Activated CD8-positive, alpha-beta T cell treated with anti-CD3 and anti-CD28 coated beads, Interleukin-2, amount 10 ng/mL, durations not matched to agents 7 days and 5 days (primary cell): ENCODE data around the gene LGALS3BP. TPM values are rescaled to one million over a fixed set of nuclear protein-coding genes. Genes with fewer than 3 reads are reported as not detected.

ENCODE experiments used
- ATAC-seq: fragments of 150-1000 bp; cut with Tn5 transposase; one replicate; pipeline ENCODE4 v1.10.0; 2021; ENCODE audit warnings: moderate library complexity
- CTCF ChIA-PET: fragments of 350-600 bp; sonication (Branson Sonifier 250); formaldehyde crosslinking; loops from one replicate; lab custom pipeline; 2021; ENCODE audit warnings: antibody characterized with exemption; lab: Charles Lee
- POLR2A ChIA-PET: fragments of 350-600 bp; sonication (Branson Sonifier 250); formaldehyde crosslinking; loops from one replicate; lab custom pipeline; 2021; ENCODE audit warnings: antibody characterized with exemption; lab: Charles Lee
- DNase-seq: peaks from one replicate; pipeline ENCODE4 v3.0.0-alpha.2; 2020
- H3K27ac Mint-ChIP-seq: one replicate; pipeline ENCODE4 v1.8.0; 2021; ENCODE audit warnings: mild to moderate bottlenecking, mixed read lengths
- H3K27me3 Mint-ChIP-seq: one replicate; pipeline ENCODE4 v1.8.0; 2021; ENCODE audit warnings: low read depth, mixed read lengths
- H3K36me3 Mint-ChIP-seq: one replicate; pipeline ENCODE4 v1.8.0; 2021; ENCODE audit warnings: low read depth, mixed read lengths
- H3K4me1 Mint-ChIP-seq: one replicate; pipeline ENCODE4 v1.8.0; 2021; ENCODE audit warnings: low read depth, mixed read lengths
- H3K4me3 Mint-ChIP-seq: one replicate; pipeline ENCODE4 v1.8.0; 2021; ENCODE audit warnings: mild to moderate bottlenecking, mixed read lengths
- H3K9me3 Mint-ChIP-seq: one replicate; pipeline ENCODE4 v1.8.0; 2022; ENCODE audit warnings: mixed read lengths; ENCODE audit not compliant: insufficient read depth
- total RNA-seq, 2 experiments: library from RNA; stranded (reverse); gene quantifications; one replicate each; pipeline ENCODE4 v1.2.3, GENCODE V29; 2021

LGALS3BP gene
- total RNA-seq, 2 experiments from 2014 or later, result 172 to 181 TPM

DNA sequence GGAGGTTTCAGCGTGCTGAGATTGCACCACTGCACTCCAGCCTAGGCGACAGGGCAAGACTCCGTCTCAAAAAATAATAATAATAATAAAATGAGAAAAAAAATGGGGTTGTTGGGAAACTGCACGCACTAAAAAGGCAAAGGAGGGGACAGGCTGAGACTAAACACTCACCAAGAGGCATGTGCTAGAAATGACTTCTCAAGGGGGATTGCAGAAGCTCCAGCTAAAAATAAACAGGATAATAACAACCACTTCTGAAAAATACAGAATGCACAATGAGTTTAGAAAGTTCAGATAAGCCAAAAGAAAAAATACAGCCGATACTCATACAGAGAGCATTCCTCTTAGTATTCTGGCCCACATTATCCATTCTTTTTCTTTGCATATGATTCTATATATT lies 39.5 kb downstream of the LGALS3BP start:
- Mint-ChIP-seq H3K27me3 (no peaks in the 10 kb centered on the region), H3K36me3 (no peaks in the 10 kb centered on the region), H3K9me3 (no peaks in the 10 kb centered on the region), H3K27ac (no peak overlapping the region), H3K4me1 (no peaks in the 10 kb centered on the region), H3K4me3 (no peak overlapping the region)
- ChIA-PET POLR2A (no interaction called here), CTCF (interaction anchor here (1.9 kb wide), 1 partner anchor 31 kb away, joined by 5 read pairs; no protein-coding TSS in a partner anchor)
- no peak for ATAC-seq
- DNase-seq, result no peak

DNA sequence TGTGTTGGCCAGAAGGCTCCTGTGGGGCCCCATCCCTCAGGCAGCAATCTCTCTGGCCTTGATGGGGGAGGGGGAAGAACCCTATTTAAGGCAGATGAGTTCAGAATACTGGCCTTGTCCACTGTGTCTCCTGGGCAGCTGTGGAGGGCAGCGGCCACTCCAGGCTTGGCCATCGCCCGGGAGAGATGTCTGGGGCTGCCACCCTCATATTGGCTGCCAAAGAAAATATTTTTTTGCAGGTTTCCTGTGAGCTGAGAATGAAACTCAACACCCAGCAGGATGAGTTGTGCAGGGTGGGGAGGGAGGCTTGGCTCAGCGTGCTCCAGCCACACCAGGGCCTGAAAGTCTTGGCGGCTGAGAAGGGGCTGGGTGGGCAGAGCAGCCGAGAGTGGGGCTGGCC lies 40.1 kb downstream of the LGALS3BP start:
- no peaks in the 10 kb centered on the region for H3K4me1 Mint-ChIP-seq
- H3K4me3 Mint-ChIP-seq, result no peak overlapping the region
- POLR2A ChIA-PET, result no interaction called here
- H3K9me3 Mint-ChIP-seq, result no peaks in the 10 kb centered on the region
- H3K27me3 Mint-ChIP-seq, result no peaks in the 10 kb centered on the region
- ATAC-seq, result no peak
- DNase-seq, result no peak
- CTCF ChIA-PET, result interaction anchor here (1.3 kb wide), 1 partner anchor 73 kb away, joined by 3 read pairs; no protein-coding TSS in a partner anchor
- no peaks in the 10 kb centered on the region for H3K36me3 Mint-ChIP-seq
- H3K27ac Mint-ChIP-seq, result no peak overlapping the region

DNA sequence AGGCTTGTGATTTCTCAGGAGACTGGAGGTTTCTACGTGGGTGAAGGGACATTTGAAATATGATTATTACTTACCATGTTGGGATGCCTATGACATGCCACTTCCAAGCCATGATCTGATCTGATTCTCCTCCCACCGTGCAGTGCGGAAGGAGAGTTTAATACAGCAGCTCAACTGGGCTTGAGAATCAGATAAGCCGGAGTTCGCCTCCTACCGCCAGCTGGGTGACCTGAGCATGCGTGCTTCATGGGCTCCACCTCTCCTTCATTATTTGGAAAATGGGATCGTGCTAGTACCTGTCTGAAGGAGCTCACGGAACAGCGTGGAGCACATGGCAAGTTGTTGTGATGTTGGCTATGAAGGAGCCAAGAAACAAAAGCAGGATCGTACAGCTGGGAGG lies 42.2 kb downstream of the LGALS3BP start:
- ChIA-PET POLR2A (no interaction called here), CTCF (interaction anchor here (0.8 kb wide), 1 partner anchor 34 kb away, joined by 3 read pairs; no protein-coding TSS in a partner anchor)
- Mint-ChIP-seq H3K9me3 (no peaks in the 10 kb centered on the region), H3K27ac (no peak overlapping the region), H3K4me3 (no peak overlapping the region), H3K36me3 (no peaks in the 10 kb centered on the region), H3K4me1 (peaks cover 13% of the 10 kb centered on the region), H3K27me3 (no peaks in the 10 kb centered on the region)
- DNase-seq, result no peak
- no peak for ATAC-seq

DNA sequence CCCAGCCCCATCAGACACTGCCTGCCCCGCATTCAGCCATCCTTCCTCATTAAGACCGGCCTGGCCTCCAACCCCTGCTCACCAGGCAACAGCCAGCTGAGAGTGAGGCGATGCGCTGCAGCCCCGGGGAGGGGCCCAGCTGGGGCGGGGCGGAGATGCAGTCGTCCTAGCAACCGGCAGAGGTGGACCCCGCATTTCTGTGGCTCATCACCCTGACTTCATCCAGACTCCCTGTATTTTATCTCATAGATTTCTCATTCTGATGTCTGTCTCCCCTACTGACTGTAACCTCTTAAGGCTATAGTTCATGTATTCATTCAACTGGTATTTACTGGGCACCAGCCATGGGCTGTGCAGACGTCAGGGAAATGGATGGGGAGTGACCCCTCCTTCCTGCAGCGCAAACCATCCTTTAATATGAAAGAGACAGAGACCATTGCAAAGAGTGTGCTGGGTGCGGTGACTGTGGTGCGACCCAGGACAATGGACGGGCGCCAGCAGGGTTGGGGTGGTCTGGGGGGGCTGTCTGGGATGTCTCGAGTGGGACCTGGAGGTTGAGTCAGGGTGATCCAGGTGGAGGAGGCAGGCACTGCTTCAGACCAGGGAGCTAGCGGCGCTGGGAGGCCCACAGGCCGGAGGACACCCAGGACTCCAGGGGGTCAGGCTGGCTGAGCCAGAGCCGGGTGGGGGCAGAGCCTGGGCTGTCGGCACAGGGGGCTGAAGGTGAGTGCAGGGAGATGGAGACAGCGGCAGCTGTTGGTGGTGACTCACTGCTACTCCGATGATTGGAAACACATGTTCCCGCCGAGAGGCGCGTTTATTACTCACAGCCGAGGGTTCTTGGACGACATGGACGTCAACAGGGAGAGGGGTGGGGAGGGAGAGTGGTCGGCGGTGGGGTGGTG lies 44.1 kb downstream of the LGALS3BP start:
- ChIA-PET POLR2A (no interaction called here), CTCF (no interaction called here)
- no peak for ATAC-seq
- Mint-ChIP-seq H3K27ac (no peak overlapping the region), H3K4me1 (peaks cover 13% of the 10 kb centered on the region), H3K36me3 (no peaks in the 10 kb centered on the region), H3K27me3 (no peaks in the 10 kb centered on the region), H3K9me3 (no peaks in the 10 kb centered on the region), H3K4me3 (no peak overlapping the region)
- DNase-seq, result no peak

DNA sequence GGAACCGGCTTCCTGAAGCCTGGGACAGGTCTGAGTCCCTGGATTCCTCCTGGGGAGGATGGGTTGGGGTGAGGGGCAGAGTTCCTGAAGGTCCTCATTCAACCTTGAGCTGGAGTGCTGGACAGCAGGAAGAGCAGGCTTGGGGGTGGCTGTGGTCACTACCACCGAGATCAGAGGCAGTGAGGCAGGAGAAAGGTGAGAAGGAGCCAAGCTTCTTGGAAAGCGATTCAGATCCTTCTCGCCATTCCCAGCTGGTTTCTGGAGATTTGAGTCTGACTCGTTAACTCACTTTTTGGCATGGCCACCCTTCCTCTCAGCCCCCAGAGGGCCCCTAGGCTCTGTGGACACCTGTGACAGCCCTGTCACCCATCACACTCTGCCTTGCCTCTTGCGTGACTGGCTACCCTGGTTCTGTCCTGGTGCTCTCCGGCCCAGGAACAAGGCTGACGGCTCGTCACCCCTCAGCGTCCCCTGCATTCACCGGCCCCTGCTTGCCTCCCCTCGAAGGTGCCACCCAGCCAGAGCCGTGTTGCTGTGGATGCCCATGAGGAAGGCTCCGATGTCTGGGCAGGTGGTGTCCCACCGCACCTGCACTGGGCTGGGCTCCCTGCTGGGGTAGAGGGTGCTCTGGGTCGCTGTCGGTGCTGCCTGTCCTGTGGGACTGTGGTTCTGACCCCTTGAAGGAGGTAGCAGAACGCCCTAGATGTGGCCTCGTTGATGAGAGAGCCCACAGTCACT lies 44.9 kb downstream of the LGALS3BP start:
- ATAC-seq (no peak), DNase-seq (no peak)
- peaks cover 13% of the 10 kb centered on the region for H3K4me1 Mint-ChIP-seq
- no peak overlapping the region for H3K4me3 Mint-ChIP-seq
- POLR2A ChIA-PET, result no interaction called here
- CTCF ChIA-PET, result interaction anchor here (2.1 kb wide), 1 partner anchor 69 kb away, joined by 9 read pairs; no protein-coding TSS in a partner anchor
- H3K27ac Mint-ChIP-seq, result peak overlapping the region; percentile 14
- no peaks in the 10 kb centered on the region for H3K27me3 Mint-ChIP-seq
- no peaks in the 10 kb centered on the region for H3K9me3 Mint-ChIP-seq
- H3K36me3 Mint-ChIP-seq, result no peaks in the 10 kb centered on the region

DNA sequence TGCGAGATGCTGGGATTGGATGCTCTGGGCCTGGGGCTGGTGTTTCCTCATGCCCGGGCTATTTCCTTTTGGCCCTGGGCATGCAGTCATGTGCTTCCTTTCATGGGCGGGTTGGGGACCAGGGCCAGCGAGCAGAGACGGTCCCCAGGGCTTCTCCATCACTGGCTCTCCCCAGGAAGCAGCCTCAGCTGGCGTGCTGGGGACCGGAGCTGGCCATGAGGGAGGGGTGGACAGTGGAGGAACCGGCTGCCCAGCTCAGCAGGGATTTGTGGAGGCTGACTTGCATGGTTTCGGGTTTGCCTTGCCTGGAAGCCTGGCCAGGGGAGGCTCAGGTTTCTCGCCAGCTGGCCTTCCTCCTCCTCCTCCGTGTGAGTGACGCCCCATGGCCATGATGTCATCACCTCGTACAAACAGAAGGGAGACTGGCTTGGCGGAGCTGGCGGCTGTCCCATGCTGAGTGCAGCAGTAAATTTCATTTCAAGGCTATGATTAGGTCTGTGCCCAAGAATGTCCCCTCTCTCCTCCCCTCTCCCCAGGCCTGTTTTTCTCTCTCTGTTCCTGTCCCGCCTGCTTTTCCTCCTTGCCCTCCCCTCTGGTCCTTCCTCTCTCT lies 45.7 kb downstream of the LGALS3BP start:
- H3K9me3 Mint-ChIP-seq, result no peaks in the 10 kb centered on the region
- DNase-seq (no peak), ATAC-seq (no peak)
- no peaks in the 10 kb centered on the region for H3K27me3 Mint-ChIP-seq
- peak overlapping the region; percentile 25 for H3K27ac Mint-ChIP-seq
- peaks cover 13% of the 10 kb centered on the region for H3K4me1 Mint-ChIP-seq
- ChIA-PET POLR2A (no interaction called here), CTCF (interaction anchor here (0.7 to 2.1 kb wide), 2 partner anchors 37 to 68 kb away, joined by 3 to 9 read pairs; no protein-coding TSS in a partner anchor)
- no peaks in the 10 kb centered on the region for H3K36me3 Mint-ChIP-seq
- H3K4me3 Mint-ChIP-seq, result no peak overlapping the region

DNA sequence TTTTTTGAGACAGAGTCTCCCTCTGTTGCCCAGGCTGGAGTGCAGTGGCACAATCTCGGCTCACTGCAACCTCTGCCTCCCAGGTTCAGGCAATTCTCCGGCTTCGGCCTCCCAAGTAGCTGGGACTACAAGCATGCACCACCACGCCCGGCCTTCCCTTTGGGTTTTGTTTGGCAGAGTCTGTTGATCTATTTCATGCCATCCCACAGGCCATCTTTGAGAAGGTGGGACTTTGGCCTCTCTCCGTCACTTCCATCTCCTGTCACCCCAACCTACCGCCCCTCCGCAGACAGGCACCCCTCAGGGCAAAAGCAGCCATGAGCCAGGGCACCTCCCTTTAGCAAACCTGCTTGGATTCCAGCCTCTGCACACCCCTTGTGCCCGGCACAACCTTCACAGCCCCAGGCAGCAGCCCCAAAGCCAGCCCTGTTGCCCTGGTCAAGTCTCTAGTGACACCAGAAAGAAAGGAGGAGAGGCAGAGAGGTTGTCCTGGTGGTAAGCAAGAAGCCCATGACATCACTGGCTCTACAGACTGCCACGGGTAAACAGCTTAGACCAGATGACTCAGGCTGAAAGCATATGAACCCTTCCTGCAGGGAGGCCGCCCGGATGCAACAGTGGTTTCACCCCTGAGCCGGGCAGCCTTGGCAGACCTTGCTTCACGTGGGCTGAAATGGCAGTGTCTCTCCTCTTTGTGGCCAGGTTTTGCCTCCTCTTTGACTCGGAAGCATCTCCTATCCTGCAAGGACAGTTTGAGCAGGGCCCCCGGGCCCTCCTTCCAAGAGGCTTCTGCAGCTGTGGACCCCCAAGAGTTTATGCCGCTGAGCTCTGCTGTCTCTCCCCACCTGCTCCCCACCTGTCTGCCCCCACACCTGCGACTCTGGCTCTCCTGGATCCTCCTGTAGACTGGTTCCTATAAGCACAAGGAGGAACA lies 46.4 kb downstream of the LGALS3BP start:
- DNase-seq (peak; percentile 61), ATAC-seq (peak; percentile 86)
- Mint-ChIP-seq H3K4me1 (peaks cover 13% of the 10 kb centered on the region), H3K36me3 (no peaks in the 10 kb centered on the region), H3K9me3 (no peaks in the 10 kb centered on the region), H3K27ac (peak overlapping the region; percentile 78), H3K4me3 (no peak overlapping the region), H3K27me3 (peaks cover 3% of the 10 kb centered on the region)
- CTCF ChIA-PET, result interaction anchor here (0.7 to 2.1 kb wide), 2 partner anchors 38 to 68 kb away, joined by 3 to 9 read pairs; no protein-coding TSS in a partner anchor
- POLR2A ChIA-PET, result no interaction called here

DNA sequence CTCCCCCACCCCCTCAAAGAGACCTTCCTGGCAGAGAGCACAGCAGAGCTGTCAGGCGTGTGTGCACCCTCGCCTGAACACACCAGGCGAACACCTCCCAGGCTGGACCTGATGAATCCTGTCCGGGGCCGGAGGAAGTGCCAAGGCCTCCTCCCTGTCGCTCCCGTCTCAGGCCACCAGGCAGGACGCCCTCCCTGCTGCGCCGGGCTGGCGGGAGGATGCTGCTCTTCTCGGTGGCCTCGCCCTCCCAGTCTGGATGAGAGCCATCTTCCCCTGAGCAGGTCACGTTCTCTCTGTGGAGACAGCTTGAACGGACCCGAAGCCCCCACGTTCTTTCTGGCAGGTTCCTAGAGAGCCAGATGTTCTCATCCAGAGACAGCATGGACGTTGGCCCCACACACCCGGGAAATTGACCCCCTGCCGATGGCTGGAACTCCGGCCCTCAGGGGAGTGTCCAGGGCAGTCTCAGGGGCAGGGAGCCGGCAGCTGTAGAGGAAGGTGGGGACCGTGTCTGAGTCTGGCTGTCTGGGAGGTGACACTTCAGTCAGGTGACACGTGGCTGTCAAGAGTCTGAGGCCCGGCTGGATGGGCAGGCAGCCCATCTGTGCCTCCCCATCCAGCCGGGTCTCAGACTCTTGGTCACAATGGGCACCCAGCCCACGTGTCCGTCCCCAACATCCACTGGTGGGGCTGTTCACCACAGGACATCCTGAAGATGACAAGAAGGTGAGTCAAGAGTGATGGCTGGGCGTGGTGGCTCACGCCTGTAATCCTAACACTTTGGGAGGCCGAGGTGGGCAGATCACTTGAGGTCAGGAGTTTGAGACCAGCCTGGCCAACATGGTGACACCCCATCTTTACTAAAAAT lies 49.6 kb downstream of the LGALS3BP start:
- ChIA-PET POLR2A (no interaction called here), CTCF (no interaction called here)
- ATAC-seq (no peak), DNase-seq (no peak)
- H3K9me3 Mint-ChIP-seq, result no peaks in the 10 kb centered on the region
- H3K36me3 Mint-ChIP-seq, result no peaks in the 10 kb centered on the region
- H3K4me3 Mint-ChIP-seq, result no peak overlapping the region
- peaks cover 13% of the 10 kb centered on the region for H3K4me1 Mint-ChIP-seq
- H3K27ac Mint-ChIP-seq, result no peak overlapping the region
- peaks cover 17% of the 10 kb centered on the region for H3K27me3 Mint-ChIP-seq

DNA sequence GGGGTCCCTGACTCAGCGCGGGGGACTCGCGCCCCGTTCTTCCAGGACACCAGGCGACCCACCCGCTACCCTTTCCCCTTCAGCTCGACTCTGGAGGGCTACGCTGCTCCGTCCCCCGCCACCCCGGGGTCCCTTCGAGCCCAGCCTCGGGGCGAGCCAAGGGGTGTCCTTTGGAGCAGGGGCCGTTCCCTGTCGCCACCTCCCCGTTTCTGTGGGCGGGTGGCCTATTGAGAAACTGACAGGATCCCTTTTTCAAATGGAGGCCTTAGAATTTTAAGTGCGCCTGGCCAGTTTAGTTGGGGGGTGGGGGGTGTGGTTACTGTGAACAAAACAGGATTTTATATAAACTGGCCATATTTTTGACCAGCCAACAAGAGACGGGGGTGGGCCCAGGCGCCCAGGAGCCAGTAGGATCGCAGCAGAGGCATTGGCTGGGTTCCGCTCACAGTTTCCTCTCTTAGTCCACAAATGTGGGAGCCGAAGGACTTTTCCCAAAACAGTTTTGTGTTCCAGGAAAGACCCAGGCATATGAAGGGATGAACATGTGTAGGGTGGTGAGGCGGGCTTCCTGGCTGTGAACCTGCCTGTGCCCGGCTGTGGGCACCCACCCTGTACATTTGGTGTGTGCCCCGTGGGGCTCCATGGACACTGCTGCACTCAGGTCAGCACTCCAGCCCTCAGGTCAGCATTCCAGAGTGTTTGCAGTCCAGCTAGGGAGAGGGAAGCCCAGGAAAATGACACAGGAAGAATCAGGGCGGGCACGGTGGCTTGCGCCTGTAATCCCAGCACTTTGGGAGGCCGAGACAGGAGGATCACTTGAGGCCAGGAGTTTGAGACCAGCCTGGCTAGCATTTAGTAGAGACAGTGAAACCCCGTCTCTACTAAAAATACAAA lies 53.8 kb downstream of the LGALS3BP start:
- peaks cover 21% of the 10 kb centered on the region for H3K27me3 Mint-ChIP-seq
- H3K4me3 Mint-ChIP-seq, result no peak overlapping the region
- no peaks in the 10 kb centered on the region for H3K9me3 Mint-ChIP-seq
- H3K4me1 Mint-ChIP-seq, result peaks cover 17% of the 10 kb centered on the region
- H3K27ac Mint-ChIP-seq, result no peak overlapping the region
- DNase-seq (no peak), ATAC-seq (peak; percentile 7)
- no peaks in the 10 kb centered on the region for H3K36me3 Mint-ChIP-seq
- ChIA-PET CTCF (no interaction called here), POLR2A (no interaction called here)

DNA sequence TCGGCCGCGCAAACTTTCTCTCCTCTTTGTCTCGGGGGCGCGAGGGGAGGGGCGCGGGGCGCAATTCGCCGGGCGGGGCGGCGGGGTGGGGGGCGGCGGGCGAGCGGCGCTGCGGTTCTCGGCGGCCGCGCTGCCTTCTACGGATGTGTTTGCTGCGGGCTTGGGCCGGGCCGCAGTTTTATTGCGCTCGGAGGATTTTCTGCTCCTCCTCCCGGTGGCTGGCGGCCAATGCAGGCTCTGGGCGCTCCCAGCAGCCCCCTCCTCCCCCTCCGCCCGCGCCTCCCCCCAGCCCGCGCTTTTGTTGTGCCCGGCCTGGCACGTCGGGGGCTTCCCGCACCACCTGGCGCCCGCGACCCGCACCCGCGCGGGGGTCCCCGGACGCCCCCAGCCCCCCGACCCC lies 54.5 kb downstream of the LGALS3BP start, which contains the start of gene TIMP2:
Gene TIMP2 (minus strand): TSS at position 154 of the 400 bp plus-strand sequence. CDS start 299 bp downstream, outside the sequence.
- H3K27ac Mint-ChIP-seq, result no peak within 1 kb of the TSS
- H3K4me3 Mint-ChIP-seq, result peak within 1 kb of the TSS; percentile 69
- DNase-seq, result peak; percentile 77
- peaks cover 21% of the 10 kb centered on the region for H3K27me3 Mint-ChIP-seq
- ChIA-PET CTCF (no interaction called here), POLR2A (no interaction called here)
- peaks cover 17% of the 10 kb centered on the region for H3K4me1 Mint-ChIP-seq
- H3K36me3 Mint-ChIP-seq, result no peaks in the 10 kb centered on the region
- peak; percentile 80 for ATAC-seq
- H3K9me3 Mint-ChIP-seq, result no peaks in the 10 kb centered on the region
